C4-2B (cell line): ENCODE measurements around the gene APLNR.

Experiments used
- CTCF ChIP-seq: fragments of 450-650 bp; conservative IDR thresholded peaks from 2 replicates; pipeline ENCODE4 v1.5.1; 2017; ENCODE audit warnings: mild to moderate bottlenecking
- ZFX ChIP-seq: fragments of 450-650 bp; IDR thresholded peaks from 2 replicates; pipeline ENCODE4 v1.6.1; 2017

DNA sequence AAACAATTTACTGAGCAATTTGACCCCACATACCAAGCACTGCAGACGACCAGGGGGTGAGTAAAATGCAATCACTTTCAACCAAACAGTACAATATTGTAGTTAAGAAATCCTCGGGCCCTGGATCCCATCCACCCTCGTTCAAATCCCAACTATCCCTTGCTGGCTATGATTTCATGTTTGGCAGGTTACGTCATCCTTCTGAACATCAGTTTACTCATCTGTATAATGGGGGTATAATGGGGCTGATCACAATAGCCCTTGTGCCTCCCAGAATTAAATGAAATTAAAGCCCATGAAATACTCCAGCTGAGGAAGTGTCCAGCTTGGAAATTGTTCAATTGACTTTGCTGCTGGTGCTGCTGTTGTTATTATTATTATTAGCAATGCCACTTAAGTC is 20.6 kb downstream of the APLNR start:
- TF ChIP-seq CTCF (no peak), ZFX (no peak)
